IMR-90 (cell line): ENCODE measurements around the gene SDHB.

Source experiments
- CEBPB ChIP-seq: IDR thresholded peaks from 2 replicates; pipeline ENCODE4 v1.6.1; 2012; ENCODE audit warnings: low read depth, low read length, improper control_type of control experiment
- CTCF ChIP-seq: conservative IDR thresholded peaks from 2 replicates; pipeline ENCODE4 v1.5.1; 2012; ENCODE audit warnings: mild to moderate bottlenecking, low read depth, low read length, improper control_type of control experiment
- MXI1 ChIP-seq: IDR thresholded peaks from 2 replicates; pipeline ENCODE4 v1.6.1; 2012; ENCODE audit warnings: low read depth, mild to moderate bottlenecking, low read length, moderate library complexity, borderline replicate concordance
- POLR2A ChIP-seq: IDR thresholded peaks from 2 replicates; pipeline ENCODE4 v1.6.1; 2012; ENCODE audit warnings: mild to moderate bottlenecking, low read depth, low read length
- USF2 ChIP-seq: fragments of 150-350 bp; IDR thresholded peaks from 2 replicates; pipeline ENCODE4 v1.6.1; 2017; ENCODE audit warnings: mild to moderate bottlenecking, antibody characterized with exemption, low read length, low read depth

GRCh38 chr1:17001760-17002523 lies 51.9 kb downstream of the SDHB start:
- TF ChIP-seq CTCF (no peak), MXI1 (no peak), USF2 (no peak), POLR2A (no peak), CEBPB (no peak)
